ENCODE results near the gene BOC.

GRCh38 chr3:113293348-113293747 lies 82.0 kb downstream of the BOC start:
- TF ChIP-seq CTCF (IDR thresholded peaks at IDR 0.05; ENCODE audit: insufficient read depth, low read depth, low read length) = no peak
- TF ChIP-seq EZH2 (IDR thresholded peaks at IDR 0.05; ENCODE audit: insufficient read depth, low read length) = no peak
